HCT116 (cell line): ENCODE results near the gene MPP7.

ENCODE experiments used
- CTCF ChIP-seq, 3 experiments: fragments of 200-600 bp in 1 of 3; sonication (generic) in 1 of 3; IDR thresholded peaks in 2 of 3; conservative IDR thresholded peaks in 1 of 3; 2 replicates each; pipeline ENCODE4 v1.5.1; 2012 to 2017; ENCODE audit warnings: low read depth in 2 of 3, low read length in 2 of 3, antibody characterized with exemption in 1 of 3, borderline replicate concordance in 1 of 3, control low read depth in 1 of 3, mild to moderate bottlenecking in 1 of 3, mixed read lengths in 1 of 3, mixed run types in 1 of 3, moderate library complexity in 1 of 3; ENCODE audit not compliant: insufficient read depth in 1 of 3
- EZH2 ChIP-seq: fragments of 200-600 bp; sonication (generic); IDR thresholded peaks from 2 replicates; pipeline ENCODE4 v1.6.1; 2017; ENCODE audit warnings: antibody characterized with exemption, mixed run types
- RAD21 ChIP-seq: IDR thresholded peaks from 2 replicates; pipeline ENCODE4 v1.6.1; 2012; ENCODE audit warnings: low read depth, mild to moderate bottlenecking
- SIN3A ChIP-seq: IDR thresholded peaks from 2 replicates; pipeline ENCODE4 v1.6.1; 2012; ENCODE audit warnings: low read depth
- SRF ChIP-seq: IDR thresholded peaks from 2 replicates; pipeline ENCODE4 v1.6.1; 2012; ENCODE audit warnings: low read depth

GRCh38 chr10:28307267-28307666 lies 4.4 kb upstream of the MPP7 start:
- no peak for TF ChIP-seq CTCF (IDR thresholded peaks at IDR 0.05 in 2 of 3, conservative IDR thresholded peaks at IDR 0.05 in 1 of 3; ENCODE audit: borderline replicate concordance in 1 of 3, insufficient read depth in 1 of 3, low read depth in 2 of 3, low read length in 2 of 3)
- no peak for TF ChIP-seq SIN3A
- no peak for TF ChIP-seq RAD21
- TF ChIP-seq EZH2 = no peak
- TF ChIP-seq SRF = no peak
